Spinal cord (tissue), 10 donors: ENCODE measurements around the gene DIPK1C. TPM values are rescaled to one million over a fixed set of nuclear protein-coding genes. Genes with fewer than 3 reads are reported as not detected.

Source experiments
- DNase-seq, 6 donors: peaks; one replicate each; pipeline versions ENCODE4 v3.0.0 to v3.0.0-alpha.2; 2013 to 2015; ENCODE audit warnings: low spot score in 6 of 6, low read depth in 4 of 6
- H3K27ac ChIP-seq: one replicate; pipeline ENCODE4 v1.5.1; 2013; ENCODE audit warnings: low read depth, low read length, control low read depth
- H3K27me3 ChIP-seq: one replicate; pipeline ENCODE4 v1.6.1; 2013; ENCODE audit warnings: low read length; ENCODE audit not compliant: control insufficient read depth, insufficient read depth
- H3K36me3 ChIP-seq: one replicate; pipeline ENCODE4 v1.6.1; 2013; ENCODE audit warnings: low read length; ENCODE audit not compliant: control insufficient read depth, insufficient read depth
- H3K4me1 ChIP-seq: one replicate; pipeline ENCODE4 v1.6.1; 2013; ENCODE audit warnings: low read length; ENCODE audit not compliant: control insufficient read depth, insufficient read depth
- H3K4me3 ChIP-seq: one replicate; pipeline ENCODE4 v1.5.1; 2013; ENCODE audit warnings: low read depth, low read length, control low read depth
- H3K9me3 ChIP-seq: one replicate; pipeline ENCODE4 v1.6.1; 2013; ENCODE audit warnings: low read length; ENCODE audit not compliant: control insufficient read depth, insufficient read depth
- WGBS: methylation state at CpG from one replicate; pipeline ENCODE4 v1.1.5; 2013; ENCODE audit warnings: missing lambda C conversion rate; ENCODE audit not compliant: insufficient coverage; 5-methylcytosine and 5-hydroxymethylcytosine counted together
- polyA plus RNA-seq, 2 donors: library from polyadenylated mRNA; unstranded; fragments of 120-200 nt; gene quantifications; one replicate each; pipeline ENCODE4 v1.2.1, GENCODE V29; 2013; ENCODE audit not compliant: insufficient read length in 2 of 2
- total RNA-seq, 2 donors: library from RNA; depleted of rRNA in 1 of 2; stranded (reverse); fragments of 120-200 nt in 1 of 2; fragments of >200 nt in 1 of 2; gene quantifications; one replicate each; pipeline versions ENCODE4 v1.2.3 to v1.2.4, GENCODE V29; 2013 to 2014
- donor health status: healthy.

The DIPK1C gene
- total and polyA plus RNA-seq, 4 donors, result 16.2 to 57.2 (median 33.2) TPM

GRCh38 chr18:74418023-74418422 is 39.1 kb downstream of the DIPK1C start:
- Histone ChIP-seq H3K27me3 (no peaks in the 10 kb centered on the region), H3K9me3 (no peaks in the 10 kb centered on the region), H3K4me3 (no peak overlapping the region), H3K4me1 (peaks cover 39% of the 10 kb centered on the region), H3K27ac (no peak overlapping the region), H3K36me3 (no peaks in the 10 kb centered on the region)
- 58% methylated on average over 2 of the region's 2 CpGs for WGBS
- DNase-seq, result peak in 1 of 6 donors; percentile 30

- DNase-seq, result no peak
- no peaks in the 10 kb centered on the region for H3K27me3 ChIP-seq
- peak overlapping the region; percentile 22 for H3K27ac ChIP-seq
- H3K4me3 ChIP-seq, result no peak overlapping the region
- H3K36me3 ChIP-seq, result no peaks in the 10 kb centered on the region
- WGBS, result 68% methylated on average over 6 of the region's 12 CpGs
- no peaks in the 10 kb centered on the region for H3K9me3 ChIP-seq
- peaks cover 58% of the 10 kb centered on the region for H3K4me1 ChIP-seq
Measured at GRCh38 chr18:74416124-74416523, 41.0 kb downstream of the DIPK1C start.

GRCh38 chr18:74414953-74415515 is 42.1 kb downstream of the DIPK1C start:
- no peaks in the 10 kb centered on the region for H3K9me3 ChIP-seq
- peak overlapping the region; percentile 26 for H3K27ac ChIP-seq
- WGBS, result 58% methylated on average over 7 of the region's 12 CpGs
- H3K36me3 ChIP-seq, result no peaks in the 10 kb centered on the region
- H3K4me3 ChIP-seq, result no peak overlapping the region
- peaks cover 61% of the 10 kb centered on the region for H3K4me1 ChIP-seq
- DNase-seq, result peak in 3 of 6 donors; percentile 36 to 74 (median 60)
- no peaks in the 10 kb centered on the region for H3K27me3 ChIP-seq

- WGBS, result 52% methylated on average over 7 of the region's 7 CpGs
- peaks cover 58% of the 10 kb centered on the region for H3K4me1 ChIP-seq
- peak overlapping the region; percentile 26 for H3K27ac ChIP-seq
- H3K4me3 ChIP-seq, result no peak overlapping the region
- H3K9me3 ChIP-seq, result no peaks in the 10 kb centered on the region
- DNase-seq, result peak in 2 of 6 donors; percentile 74
- H3K36me3 ChIP-seq, result no peaks in the 10 kb centered on the region
- H3K27me3 ChIP-seq, result no peaks in the 10 kb centered on the region
Measured at GRCh38 chr18:74413836-74414235, 43.3 kb downstream of the DIPK1C start.

- WGBS, result 29% methylated on average over 17 of the region's 21 CpGs
- Histone ChIP-seq H3K27me3 (no peaks in the 10 kb centered on the region), H3K9me3 (no peaks in the 10 kb centered on the region), H3K27ac (peak overlapping the region; percentile 84), H3K4me1 (peaks cover 58% of the 10 kb centered on the region), H3K36me3 (no peaks in the 10 kb centered on the region), H3K4me3 (no peak overlapping the region)
- DNase-seq, result peak in 5 of 6 donors; percentile 62 to 91 (median 75)
Measured at GRCh38 chr18:74412116-74412880, 44.8 kb downstream of the DIPK1C start.

GRCh38 chr18:74411475-74411874 is 45.6 kb downstream of the DIPK1C start:
- Histone ChIP-seq H3K4me3 (no peak overlapping the region), H3K4me1 (peaks cover 55% of the 10 kb centered on the region), H3K27me3 (no peaks in the 10 kb centered on the region), H3K36me3 (no peaks in the 10 kb centered on the region), H3K9me3 (no peaks in the 10 kb centered on the region), H3K27ac (peak overlapping the region; percentile 84)
- DNase-seq, result no peak
- 61% methylated on average over 5 of the region's 9 CpGs for WGBS

- peaks cover 49% of the 10 kb centered on the region for H3K4me1 ChIP-seq
- H3K9me3 ChIP-seq, result no peaks in the 10 kb centered on the region
- no peaks in the 10 kb centered on the region for H3K36me3 ChIP-seq
- no peaks in the 10 kb centered on the region for H3K27me3 ChIP-seq
- H3K27ac ChIP-seq, result no peak overlapping the region
- H3K4me3 ChIP-seq, result no peak overlapping the region
- no peak for DNase-seq
- WGBS, result 64% methylated on average over 7 of the region's 8 CpGs
Measured at GRCh38 chr18:74410441-74410992, 46.6 kb downstream of the DIPK1C start.

- Histone ChIP-seq H3K27me3 (no peaks in the 10 kb centered on the region), H3K27ac (no peak overlapping the region), H3K4me1 (peaks cover 25% of the 10 kb centered on the region), H3K36me3 (no peaks in the 10 kb centered on the region), H3K4me3 (no peak overlapping the region), H3K9me3 (no peaks in the 10 kb centered on the region)
- DNase-seq, result no peak
- WGBS, result 93% methylated on average over 2 of the region's 2 CpGs
Measured at GRCh38 chr18:74407888-74408287, 49.2 kb downstream of the DIPK1C start.

GRCh38 chr18:74402806-74403433 is 54.2 kb downstream of the DIPK1C start:
- WGBS, result 81% methylated on average over 5 of the region's 9 CpGs
- Histone ChIP-seq H3K4me1 (no peaks in the 10 kb centered on the region), H3K9me3 (no peaks in the 10 kb centered on the region), H3K27ac (no peak overlapping the region), H3K27me3 (no peaks in the 10 kb centered on the region), H3K4me3 (no peak overlapping the region), H3K36me3 (no peaks in the 10 kb centered on the region)
- DNase-seq, result no peak
